Panc1 (cell line): ENCODE results near the gene ESAM. TPM values are rescaled to one million over a fixed set of nuclear protein-coding genes. Genes with fewer than 3 reads are reported as not detected.

Experiments used
- ATAC-seq: fragments of 200-7000 bp; cut with Tn5 transposase; 2 replicates; pipeline ENCODE4 v1.9.1; 2020; ENCODE audit warnings: mild to moderate bottlenecking, moderate library complexity
- BruUV-seq: library from RNA; stranded (reverse); fragments of 400-500 nt; replicated peaks from 2 replicates; lab custom pipeline; 2021; lab: Mats Ljungman, UMichigan
- CTCF ChIA-PET: fragments of 300-600 bp; sonication (Branson Sonifier 250); formaldehyde crosslinking; loops from one replicate; lab custom pipeline; 2022; ENCODE audit warnings: antibody characterized with exemption; lab: Charles Lee
- POLR2A ChIA-PET: fragments of 300-600 bp; sonication (Branson Sonifier 250); formaldehyde crosslinking; loops from one replicate; lab custom pipeline; 2022; ENCODE audit warnings: antibody characterized with exemption; lab: Charles Lee
- DNase-seq: peaks from one replicate; pipeline ENCODE4 v3.0.0-alpha.2; 2010; ENCODE audit warnings: low read depth, low spot score
- H3K27ac ChIP-seq: 2 replicates; pipeline ENCODE4 v1.5.1; 2011; ENCODE audit warnings: mild to moderate bottlenecking, low read length, inconsistent platforms
- H3K27me3 ChIP-seq: fragments of 200-500 bp; sonication (Bioruptor generic); 2 replicates; pipeline ENCODE4 v1.6.0; 2014; ENCODE audit warnings: low read length, inconsistent platforms; ENCODE audit not compliant: control insufficient read depth, insufficient read depth
- H3K36me3 ChIP-seq: fragments of 200-500 bp; sonication (Bioruptor generic); 2 replicates; pipeline ENCODE4 v1.5.1; 2014; ENCODE audit warnings: inconsistent platforms, mild to moderate bottlenecking, low read length, moderate library complexity; ENCODE audit not compliant: control insufficient read depth, insufficient read depth
- H3K4me1 ChIP-seq: 2 replicates; pipeline ENCODE4 v1.5.1; 2011; ENCODE audit warnings: inconsistent platforms, mild to moderate bottlenecking, low read length, moderate library complexity; ENCODE audit not compliant: control insufficient read depth, insufficient read depth
- H3K4me3 ChIP-seq, 2 experiments: 2 replicates each; pipeline ENCODE4 v1.5.1; 2011 to 2012; ENCODE audit warnings: low read depth in 2 of 2, low read length in 2 of 2, mild to moderate bottlenecking in 2 of 2, inconsistent platforms in 1 of 2, moderate library complexity in 1 of 2
- H3K9me3 ChIP-seq: fragments of 200-500 bp; sonication (Bioruptor generic); 2 replicates; pipeline ENCODE4 v1.5.1; 2014; ENCODE audit warnings: low read depth, mild to moderate bottlenecking, inconsistent platforms, low read length, moderate library complexity; ENCODE audit not compliant: control insufficient read depth, insufficient read depth
- POLR2AphosphoS5 ChIP-seq: IDR thresholded peaks from 2 replicates; pipeline ENCODE4 v1.6.1; 2012; ENCODE audit warnings: mild to moderate bottlenecking, low read depth, low read length, moderate library complexity
- TCF7L2 ChIP-seq: IDR thresholded peaks from 2 replicates; pipeline ENCODE4 v1.6.1; 2011; ENCODE audit warnings: mild to moderate bottlenecking, low read depth, low read length, inconsistent platforms
- in situ Hi-C: cut with HindIII; loops from 2 replicates; pipeline ENCODE4 v1.10.0; 2016; ENCODE audit warnings: low sequenced_read_pairs, low pct_unique_long_range_greater_than_20kb
- intact Hi-C: fragments of 100-400 bp; cut with micrococcal nuclease; formaldehyde crosslinking; loops from one replicate; pipeline ENCODE4 v1.10.0; 2022; ENCODE audit not compliant: unreplicated experiment
- total RNA-seq: library from RNA; stranded (reverse); gene quantifications from one replicate; pipeline ENCODE4 v1.2.1, GENCODE V29; 2021; ENCODE audit not compliant: unreplicated experiment
- TF ChIP-seq, protein P1 (sequence below): fragments of 450-650 bp; IDR thresholded peaks from 2 replicates; pipeline ENCODE4 v1.5.1; 2017; ENCODE audit warnings: mild to moderate bottlenecking
- TF ChIP-seq, protein P2 (sequence below), 2 experiments: IDR thresholded peaks; 2 replicates each; pipeline ENCODE4 v1.6.1; 2011 to 2012; ENCODE audit warnings: low read depth in 2 of 2, control low read depth in 1 of 2, low read length in 1 of 2, mild to moderate bottlenecking in 1 of 2, moderate library complexity in 1 of 2; ENCODE audit not compliant: insufficient read depth in 1 of 2

The ESAM gene
- total RNA-seq, 1 experiment from 2014 or later: 1.6 TPM

DNA sequence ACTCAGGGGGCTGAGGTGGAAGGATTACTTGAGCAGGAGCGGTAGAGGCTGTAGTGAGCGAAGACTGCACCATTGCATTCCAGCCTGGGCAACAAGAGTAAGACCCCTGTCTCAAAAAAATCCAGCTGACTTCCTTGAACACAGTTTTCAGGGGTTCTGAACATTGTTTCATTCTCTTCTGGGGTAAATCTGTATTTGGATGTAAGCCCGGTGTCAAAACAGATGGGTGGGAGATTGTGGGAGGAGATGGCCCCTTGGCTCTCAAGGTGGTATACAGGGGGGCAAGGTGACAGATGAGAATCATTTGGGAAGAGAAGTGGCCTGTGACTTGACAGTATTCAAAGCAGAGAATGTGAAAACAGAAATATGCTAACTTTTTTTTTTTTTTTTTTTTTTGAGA lies 4.8 kb downstream of the ESAM start:
- H3K4me3 ChIP-seq: no peak overlapping the region
- no TSS peak for BruUV-seq
- TF ChIP-seq TCF7L2: no peak
- TF ChIP-seq, protein P1, sequence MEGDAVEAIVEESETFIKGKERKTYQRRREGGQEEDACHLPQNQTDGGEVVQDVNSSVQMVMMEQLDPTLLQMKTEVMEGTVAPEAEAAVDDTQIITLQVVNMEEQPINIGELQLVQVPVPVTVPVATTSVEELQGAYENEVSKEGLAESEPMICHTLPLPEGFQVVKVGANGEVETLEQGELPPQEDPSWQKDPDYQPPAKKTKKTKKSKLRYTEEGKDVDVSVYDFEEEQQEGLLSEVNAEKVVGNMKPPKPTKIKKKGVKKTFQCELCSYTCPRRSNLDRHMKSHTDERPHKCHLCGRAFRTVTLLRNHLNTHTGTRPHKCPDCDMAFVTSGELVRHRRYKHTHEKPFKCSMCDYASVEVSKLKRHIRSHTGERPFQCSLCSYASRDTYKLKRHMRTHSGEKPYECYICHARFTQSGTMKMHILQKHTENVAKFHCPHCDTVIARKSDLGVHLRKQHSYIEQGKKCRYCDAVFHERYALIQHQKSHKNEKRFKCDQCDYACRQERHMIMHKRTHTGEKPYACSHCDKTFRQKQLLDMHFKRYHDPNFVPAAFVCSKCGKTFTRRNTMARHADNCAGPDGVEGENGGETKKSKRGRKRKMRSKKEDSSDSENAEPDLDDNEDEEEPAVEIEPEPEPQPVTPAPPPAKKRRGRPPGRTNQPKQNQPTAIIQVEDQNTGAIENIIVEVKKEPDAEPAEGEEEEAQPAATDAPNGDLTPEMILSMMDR: no peak
- H3K4me1 ChIP-seq: 0 out of 2 replicates have a peak, but pooled peaks cover 4% of the 10 kb centered on the region
- CTCF ChIA-PET: interaction anchor here (0.7 kb wide), 1 partner anchor 1367 kb away, joined by 6 read pairs; no protein-coding TSS in a partner anchor
- H3K27ac ChIP-seq: no peak overlapping the region
- intact Hi-C loops: no loop called here
- POLR2A ChIA-PET: no interaction called here
- DNase-seq (no peak), ATAC-seq (no peak)
- H3K36me3 ChIP-seq: no peaks in the 10 kb centered on the region
- in situ Hi-C loops: no loop called here
- H3K27me3 ChIP-seq: no peaks in the 10 kb centered on the region
- H3K9me3 ChIP-seq: no peaks in the 10 kb centered on the region

DNA sequence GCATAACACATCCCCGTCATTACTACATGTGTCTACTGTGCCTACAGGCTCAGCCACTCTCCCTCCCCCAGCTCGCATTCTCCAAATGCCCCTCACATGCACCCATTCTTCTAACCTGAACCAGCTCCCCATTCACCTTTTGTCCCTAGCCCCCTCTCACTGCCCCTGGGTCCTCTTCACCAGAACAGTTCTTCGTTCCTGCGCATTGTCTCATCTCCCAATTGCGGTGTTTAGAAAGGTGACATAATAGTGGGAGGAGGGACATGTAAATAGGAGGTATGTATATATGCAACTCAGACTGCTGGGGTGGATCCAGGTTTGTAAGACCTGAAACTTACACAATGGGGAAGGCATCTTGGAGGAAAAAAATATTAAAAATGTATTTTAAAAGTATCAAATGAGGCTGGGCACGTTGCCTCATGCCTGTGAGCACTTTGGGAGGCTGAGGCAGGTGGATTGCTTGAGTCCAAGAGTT lies 5.3 kb downstream of the ESAM start:
- 0 out of 2 replicates have a peak, but pooled peaks cover 4% of the 10 kb centered on the region for H3K4me1 ChIP-seq
- H3K4me3 ChIP-seq: no peak overlapping the region
- no peak for TF ChIP-seq POLR2AphosphoS5
- TF ChIP-seq, protein P2, sequence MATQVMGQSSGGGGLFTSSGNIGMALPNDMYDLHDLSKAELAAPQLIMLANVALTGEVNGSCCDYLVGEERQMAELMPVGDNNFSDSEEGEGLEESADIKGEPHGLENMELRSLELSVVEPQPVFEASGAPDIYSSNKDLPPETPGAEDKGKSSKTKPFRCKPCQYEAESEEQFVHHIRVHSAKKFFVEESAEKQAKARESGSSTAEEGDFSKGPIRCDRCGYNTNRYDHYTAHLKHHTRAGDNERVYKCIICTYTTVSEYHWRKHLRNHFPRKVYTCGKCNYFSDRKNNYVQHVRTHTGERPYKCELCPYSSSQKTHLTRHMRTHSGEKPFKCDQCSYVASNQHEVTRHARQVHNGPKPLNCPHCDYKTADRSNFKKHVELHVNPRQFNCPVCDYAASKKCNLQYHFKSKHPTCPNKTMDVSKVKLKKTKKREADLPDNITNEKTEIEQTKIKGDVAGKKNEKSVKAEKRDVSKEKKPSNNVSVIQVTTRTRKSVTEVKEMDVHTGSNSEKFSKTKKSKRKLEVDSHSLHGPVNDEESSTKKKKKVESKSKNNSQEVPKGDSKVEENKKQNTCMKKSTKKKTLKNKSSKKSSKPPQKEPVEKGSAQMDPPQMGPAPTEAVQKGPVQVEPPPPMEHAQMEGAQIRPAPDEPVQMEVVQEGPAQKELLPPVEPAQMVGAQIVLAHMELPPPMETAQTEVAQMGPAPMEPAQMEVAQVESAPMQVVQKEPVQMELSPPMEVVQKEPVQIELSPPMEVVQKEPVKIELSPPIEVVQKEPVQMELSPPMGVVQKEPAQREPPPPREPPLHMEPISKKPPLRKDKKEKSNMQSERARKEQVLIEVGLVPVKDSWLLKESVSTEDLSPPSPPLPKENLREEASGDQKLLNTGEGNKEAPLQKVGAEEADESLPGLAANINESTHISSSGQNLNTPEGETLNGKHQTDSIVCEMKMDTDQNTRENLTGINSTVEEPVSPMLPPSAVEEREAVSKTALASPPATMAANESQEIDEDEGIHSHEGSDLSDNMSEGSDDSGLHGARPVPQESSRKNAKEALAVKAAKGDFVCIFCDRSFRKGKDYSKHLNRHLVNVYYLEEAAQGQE (IDR thresholded peaks at IDR 0.05; ENCODE audit: insufficient read depth in 1 of 2, low read depth in 2 of 2, low read length in 1 of 2): no peak
- TF ChIP-seq TCF7L2: no peak
- TF ChIP-seq, protein P1: no peak
- H3K9me3 ChIP-seq: no peaks in the 10 kb centered on the region
- no peaks in the 10 kb centered on the region for H3K36me3 ChIP-seq
- no peaks in the 10 kb centered on the region for H3K27me3 ChIP-seq
- DNase-seq: no peak
- in situ Hi-C loops (no loop called here), intact Hi-C loops (no loop called here)
- POLR2A ChIA-PET: no interaction called here
- no peak overlapping the region for H3K27ac ChIP-seq
- CTCF ChIA-PET: interaction anchor here (0.7 kb wide), 1 partner anchor 1368 kb away, joined by 6 read pairs; no protein-coding TSS in a partner anchor
- ATAC-seq: no peak
- BruUV-seq: no TSS peak
